ES-I3 (cell line): Measurements from ENCODE around the gene CLEC9A.

ENCODE experiments used
- H3K36me3 ChIP-seq: 2 replicates; pipeline ENCODE4 v1.6.1; 2013; ENCODE audit warnings: mild to moderate bottlenecking, low read length, control low read depth, moderate library complexity; ENCODE audit not compliant: insufficient read depth
- H3K4me1 ChIP-seq: 2 replicates; pipeline ENCODE4 v1.6.1; 2013; ENCODE audit warnings: mild to moderate bottlenecking, control low read depth, low read length; ENCODE audit not compliant: insufficient read depth
- H3K9ac ChIP-seq: 2 replicates; pipeline ENCODE4 v1.6.1; 2013; ENCODE audit warnings: low read depth, mild to moderate bottlenecking, low read length, moderate library complexity
- H3K9me3 ChIP-seq: 2 replicates; pipeline ENCODE4 v1.6.1; 2013; ENCODE audit warnings: mild to moderate bottlenecking, low read length, moderate library complexity; ENCODE audit not compliant: control insufficient read depth, insufficient read depth

CLEC9A gene

GRCh38 chr12:10110256-10110844 is 79.9 kb downstream of the CLEC9A start:
- no peaks in the 10 kb centered on the region for H3K4me1 ChIP-seq
- no peak overlapping the region for H3K9ac ChIP-seq
- no peaks in the 10 kb centered on the region for H3K9me3 ChIP-seq
- no peaks in the 10 kb centered on the region for H3K36me3 ChIP-seq

GRCh38 chr12:10111451-10111850 is 81.0 kb downstream of the CLEC9A start:
- H3K9me3 ChIP-seq: no peaks in the 10 kb centered on the region
- H3K36me3 ChIP-seq: no peaks in the 10 kb centered on the region
- H3K9ac ChIP-seq: no peak overlapping the region
- H3K4me1 ChIP-seq: no peaks in the 10 kb centered on the region

GRCh38 chr12:10113075-10113474 is 82.6 kb downstream of the CLEC9A start:
- Histone ChIP-seq H3K36me3 (no peaks in the 10 kb centered on the region), H3K4me1 (no peaks in the 10 kb centered on the region), H3K9ac (no peak overlapping the region), H3K9me3 (no peaks in the 10 kb centered on the region)

- H3K9ac ChIP-seq: no peak overlapping the region
- H3K4me1 ChIP-seq: no peaks in the 10 kb centered on the region
Observed at GRCh38 chr12:10113920-10114319, 83.4 kb downstream of the CLEC9A start.

GRCh38 chr12:10115311-10115710 is 84.8 kb downstream of the CLEC9A start:
- Histone ChIP-seq H3K9me3 (no peaks in the 10 kb centered on the region), H3K4me1 (no peaks in the 10 kb centered on the region), H3K9ac (no peak overlapping the region), H3K36me3 (no peaks in the 10 kb centered on the region)

More at GRCh38 chr12:10113920-10114319, 83.4 kb downstream of the CLEC9A start:
- Histone ChIP-seq H3K9me3 (no peaks in the 10 kb centered on the region), H3K36me3 (no peaks in the 10 kb centered on the region)
